ENCODE results near the gene MBD6. TPM values are rescaled to one million over a fixed set of nuclear protein-coding genes. Genes with fewer than 3 reads are reported as not detected.
A peak's percentile ranks its signal among the peaks of the same experiment; 100 is the strongest.

Gene MBD6
- total and polyA plus RNA-seq, 2 of the 13 experiments (the other 11 are each of a cell fraction or from before 2014, with no cell fraction given): 4.1 to 5.9 TPM

GRCh38 chr12:57554897-57555296 is 32.3 kb downstream of the MBD6 start (continued):
- no peak for TF ChIP-seq CEBPZ (IDR thresholded peaks at IDR 0.05; ENCODE audit: low read length)

GRCh38 chr12:57558864-57559263 is 36.2 kb downstream of the MBD6 start:
- no peaks in the 10 kb centered on the region for H3K27me3 ChIP-seq (ENCODE audit: control insufficient read depth in 1 of 2, insufficient read depth in 2 of 2, low read length in 2 of 2)
- no peak for DNase-seq (ENCODE audit: low spot score)
- TF ChIP-seq NCOR1 (IDR thresholded peaks at IDR 0.05; ENCODE audit: borderline replicate concordance, low read length) (no peak), MTF1 (CRISPR knock-in tag; IDR thresholded peaks at IDR 0.05) (no peak), ZNF770 (CRISPR knock-in tag; IDR thresholded peaks at IDR 0.05) (peak; percentile 16; the same call in 1 of the 2 replicates), FOXJ3 (CRISPR knock-in tag; IDR thresholded peaks at IDR 0.05; ENCODE audit: borderline replicate concordance) (no peak)
- H3K9me3 ChIP-seq (ENCODE audit: low read length): no peaks in the 10 kb centered on the region
- no TSS peak for BruUV-seq (replicated peaks)
- ATAC-seq: no peak
- ChIA-PET POLR2A (no interaction called here), CTCF (ENCODE audit: low intra/inter-chr PET ratio, low total read pairs) (no interaction called here)
- H3K4me3 ChIP-seq (replicated peaks in 1 of 3; ENCODE audit: insufficient read depth in 1 of 3, low read depth in 2 of 3, low read length in 3 of 3): no peak overlapping the region
- no peak for FAIRE-seq
- H3K9ac ChIP-seq (ENCODE audit: insufficient read depth, low read depth, low read length): no peak overlapping the region
- no peak overlapping the region for H3K27ac ChIP-seq (ENCODE audit: extremely low read length, insufficient read depth, low read length)
- H4K20me1 ChIP-seq (ENCODE audit: insufficient read depth, low read length): no peaks in the 10 kb centered on the region
- no peak overlapping the region for H3K4me2 ChIP-seq (ENCODE audit: low read depth, low read length)
- no peaks in the 10 kb centered on the region for H3K36me3 ChIP-seq (replicated peaks in 1 of 2; ENCODE audit: control insufficient read depth in 1 of 2, insufficient read depth in 2 of 2, low read length in 2 of 2)
- in situ Hi-C loops (cut with HindIII; ENCODE audit: extremely low pct_ligation_motif_present, low pct_unique_long_range_greater_than_20kb): no loop called here
- no peak overlapping the region for H2AFZ ChIP-seq (ENCODE audit: low read length)
- H3K4me1 ChIP-seq (ENCODE audit: insufficient read depth, low read length): no peaks in the 10 kb centered on the region
- no peaks in the 10 kb centered on the region for H3K79me2 ChIP-seq (ENCODE audit: insufficient read depth, low read length)
- 54% methylated on average over 4 of the region's 4 CpGs for WGBS (ENCODE audit: low lambda C conversion rate)
- intact Hi-C loops (cut with micrococcal nuclease; ENCODE audit: unreplicated experiment): no loop called here

Data from HepG2 (cell line).